ENCODE results near the gene TEX29.

GRCh38 chr13:111387945-111388600 lies 67.6 kb downstream of the TEX29 start:
- TF ChIP-seq ESRRA (CRISPR knock-in tag; IDR thresholded peaks at IDR 0.05; ENCODE audit: borderline replicate concordance), result no peak
- no peak for TF ChIP-seq CTCF (IDR thresholded peaks at IDR 0.05)
- TF ChIP-seq GTF2I (CRISPR knock-in tag; conservative IDR thresholded peaks at IDR 0.05), result no peak
- TF ChIP-seq ATF2 (CRISPR knock-in tag; IDR thresholded peaks at IDR 0.05; ENCODE audit: borderline replicate concordance, low read depth), result no peak
- TF ChIP-seq ARID4B (CRISPR knock-in tag; IDR thresholded peaks at IDR 0.05; ENCODE audit: borderline replicate concordance), result no peak
- TF ChIP-seq ATF6 (CRISPR knock-in tag; IDR thresholded peaks at IDR 0.05), result no peak
